A673 (cell line): ENCODE results near the gene COX5B.

Source experiments
- CTCF ChIP-seq: fragments of 300-800, 200-600 bp; sonication (generic); conservative IDR thresholded peaks from 2 replicates; pipeline ENCODE4 v1.5.1; 2017; ENCODE audit warnings: low read depth, mild to moderate bottlenecking, antibody characterized with exemption, low read length, moderate library complexity, mixed read lengths
- EZH2 ChIP-seq: fragments of 200-600 bp; sonication (generic); IDR thresholded peaks from 2 replicates; pipeline ENCODE4 v1.6.1; 2017; ENCODE audit warnings: borderline replicate concordance, low read depth, mild to moderate bottlenecking, mixed read lengths, antibody characterized with exemption, low read length; ENCODE audit not compliant: poor library complexity, severe bottlenecking

- TF ChIP-seq CTCF (no peak), EZH2 (no peak)
Observed at GRCh38 chr2:97671526-97671925, 25.7 kb downstream of the COX5B start.
